Measurements from ENCODE around the gene PLCB4. TPM values are rescaled to one million over a fixed set of nuclear protein-coding genes. Genes with fewer than 3 reads are reported as not detected.

PLCB4 gene
- total RNA-seq, 4 donors from 2014 or later, result 17.4 to 264 (median 28.1) TPM

GRCh38 chr20:9395971-9396370, 327.1 kb downstream of the PLCB4 start:
- no peaks in the 10 kb centered on the region for H3K27me3 ChIP-seq
- DNase-seq, result no peak
- intact Hi-C loops (cut with DNase I; ENCODE audit: low total_unique reads), result no loop called here
- no peaks in the 10 kb centered on the region for H3K9me3 ChIP-seq
- H3K4me1 ChIP-seq, result no peaks in the 10 kb centered on the region
- TF ChIP-seq CTCF (IDR thresholded peaks at IDR 0.05), result no peak
- TF ChIP-seq POLR2A (IDR thresholded peaks at IDR 0.05), result no peak
- no peaks in the 10 kb centered on the region for H3K36me3 ChIP-seq
- no peak overlapping the region for H3K4me3 ChIP-seq
- H3K27ac ChIP-seq, result no peak overlapping the region

DNA sequence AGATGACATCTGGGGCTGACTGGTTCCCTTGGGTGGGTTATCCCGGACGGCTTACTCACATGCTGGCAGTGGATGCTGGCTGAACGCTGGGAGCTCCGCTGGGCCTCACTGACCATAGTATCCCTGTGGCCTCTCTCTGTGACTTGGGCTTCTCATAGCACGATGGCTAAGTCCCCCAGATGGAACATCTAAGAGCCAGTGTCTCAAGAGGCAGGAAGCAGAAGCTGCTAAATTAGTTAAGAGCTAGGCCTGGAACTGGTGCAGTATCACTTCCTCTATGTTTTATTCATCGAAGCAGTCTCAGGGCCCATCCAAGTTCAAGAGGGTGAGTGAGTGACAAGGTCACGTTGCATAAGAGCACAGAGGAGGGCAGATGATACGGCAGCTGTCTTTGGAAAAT, 329.0 kb downstream of the PLCB4 start:
- Histone ChIP-seq H3K4me1 (no peaks in the 10 kb centered on the region), H3K27ac (no peak overlapping the region), H3K9me3 (no peaks in the 10 kb centered on the region), H3K4me3 (no peak overlapping the region), H3K27me3 (no peaks in the 10 kb centered on the region), H3K36me3 (no peaks in the 10 kb centered on the region)
- TF ChIP-seq CTCF (IDR thresholded peaks at IDR 0.05) (no peak), POLR2A (IDR thresholded peaks at IDR 0.05) (no peak)
- DNase-seq, result no peak
- intact Hi-C loops (cut with DNase I; ENCODE audit: low total_unique reads), result no loop called here

DNA sequence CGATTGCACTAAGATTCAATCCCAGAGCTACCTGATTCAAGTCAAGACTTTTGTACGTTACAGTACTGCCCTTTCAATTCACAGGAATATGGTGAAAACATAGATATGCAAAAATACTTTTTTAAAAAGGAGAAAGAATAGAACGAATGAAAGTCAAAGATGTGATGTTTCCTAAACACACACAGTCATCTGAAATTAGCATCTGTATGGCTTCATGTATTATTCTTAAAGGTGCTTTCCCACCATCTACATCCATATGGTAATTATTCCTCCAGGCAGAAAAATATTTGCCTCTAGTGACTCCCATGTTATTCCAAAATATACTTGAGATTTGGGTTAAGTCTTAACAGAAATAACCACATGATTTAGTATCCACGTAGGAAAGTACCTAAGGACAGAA, 330.0 kb downstream of the PLCB4 start:
- Histone ChIP-seq H3K36me3 (no peaks in the 10 kb centered on the region), H3K4me3 (no peak overlapping the region), H3K4me1 (no peaks in the 10 kb centered on the region), H3K27ac (no peak overlapping the region), H3K27me3 (no peaks in the 10 kb centered on the region), H3K9me3 (no peaks in the 10 kb centered on the region)
- no peak for DNase-seq
- intact Hi-C loops (cut with DNase I; ENCODE audit: low total_unique reads), result no loop called here
- TF ChIP-seq CTCF (IDR thresholded peaks at IDR 0.05), result no peak
- TF ChIP-seq POLR2A (IDR thresholded peaks at IDR 0.05), result no peak

GRCh38 chr20:9399322-9399721, 330.4 kb downstream of the PLCB4 start:
- intact Hi-C loops (cut with DNase I; ENCODE audit: low total_unique reads), result no loop called here
- no peak for DNase-seq
- TF ChIP-seq CTCF (IDR thresholded peaks at IDR 0.05) (no peak), POLR2A (IDR thresholded peaks at IDR 0.05) (no peak)
- Histone ChIP-seq H3K36me3 (no peaks in the 10 kb centered on the region), H3K9me3 (no peaks in the 10 kb centered on the region), H3K4me3 (no peak overlapping the region), H3K4me1 (no peaks in the 10 kb centered on the region), H3K27ac (no peak overlapping the region), H3K27me3 (no peaks in the 10 kb centered on the region)

DNA sequence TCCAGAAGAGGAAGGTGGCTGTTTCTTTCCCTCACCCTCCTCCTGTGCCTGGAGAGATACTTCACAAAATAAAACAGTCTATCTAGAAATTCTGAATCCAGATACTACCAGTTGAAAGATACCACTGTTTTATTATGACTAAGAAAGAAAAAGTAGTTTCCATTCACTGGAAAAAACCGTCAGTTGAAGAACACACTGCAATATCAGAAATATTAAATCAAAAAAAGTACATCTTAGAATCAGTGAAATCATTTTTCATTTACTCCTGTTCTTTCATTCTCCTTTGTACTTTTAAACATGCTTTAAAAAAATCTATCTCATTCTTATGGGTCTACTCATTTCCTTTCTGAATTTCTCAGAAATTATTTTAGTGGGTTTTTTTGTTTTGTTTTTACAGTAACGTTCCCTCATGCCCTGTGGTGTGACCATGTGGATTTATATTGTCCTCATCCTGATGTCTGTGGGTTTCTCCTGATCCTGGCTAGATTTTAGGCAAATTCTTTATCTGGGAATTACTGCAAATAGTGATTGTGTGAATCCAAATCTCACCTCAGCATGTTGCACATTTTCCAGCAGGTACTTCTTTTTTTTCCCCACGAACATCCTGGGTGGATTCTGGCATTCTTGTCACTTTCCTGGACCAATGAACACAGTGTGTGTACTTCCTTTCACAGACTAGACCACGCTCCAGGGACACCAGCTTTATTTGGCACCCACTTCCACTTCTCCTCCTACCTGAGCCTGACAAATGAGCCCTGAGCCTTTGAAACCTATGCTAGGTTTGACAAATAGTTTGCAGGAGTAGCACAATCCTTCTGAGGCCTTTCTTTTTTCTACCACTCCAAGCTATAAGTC, 331.5 kb downstream of the PLCB4 start:
- no peak overlapping the region for H3K27ac ChIP-seq
- H3K4me3 ChIP-seq, result no peak overlapping the region
- no peaks in the 10 kb centered on the region for H3K36me3 ChIP-seq
- H3K4me1 ChIP-seq, result no peaks in the 10 kb centered on the region
- DNase-seq, result no peak
- TF ChIP-seq POLR2A (IDR thresholded peaks at IDR 0.05), result no peak
- TF ChIP-seq CTCF (IDR thresholded peaks at IDR 0.05), result no peak
- no peaks in the 10 kb centered on the region for H3K27me3 ChIP-seq
- intact Hi-C loops (cut with DNase I; ENCODE audit: low total_unique reads), result no loop called here
- H3K9me3 ChIP-seq, result no peaks in the 10 kb centered on the region
